MM.1S (cell line): Measurements from ENCODE around the gene EMC7.

Experiments
- CTCF ChIP-seq: fragments of 300-600 bp; sonication (generic); IDR thresholded peaks from 2 replicates; pipeline ENCODE4 v1.5.1; 2016; ENCODE audit warnings: antibody characterized with exemption, low read length, mixed read lengths
- EZH2 ChIP-seq: fragments of 300-600 bp; sonication (generic); optimal IDR thresholded peaks from 2 replicates; pipeline ENCODE3; 2017; ENCODE audit warnings: low read depth, mild to moderate bottlenecking, antibody characterized with exemption, low read length, mixed read lengths

GRCh38 chr15:34109797-34110663 lies 8.4 kb upstream of the EMC7 start:
- TF ChIP-seq CTCF (peak; percentile 56), EZH2 (no peak)
